ENCODE measurements around the gene LONRF2. TPM values are rescaled to one million over a fixed set of nuclear protein-coding genes. Genes with fewer than 3 reads are reported as not detected.

The LONRF2 gene
- total RNA-seq, 1 donor from 2014 or later = 1.7 TPM

GRCh38 chr2:100233061-100233460, 89.2 kb downstream of the LONRF2 start:
- H3K27me3 Mint-ChIP-seq (ENCODE audit: low read depth) = no peaks in the 10 kb centered on the region
- peak overlapping the region; percentile 35 for H3K27ac Mint-ChIP-seq (ENCODE audit: unreplicated experiment)
- H3K9me3 Mint-ChIP-seq (ENCODE audit: low read depth) = no peaks in the 10 kb centered on the region
- H3K4me1 Mint-ChIP-seq (ENCODE audit: low read depth) = peaks cover 66% of the 10 kb centered on the region
- no peaks in the 10 kb centered on the region for H3K36me3 Mint-ChIP-seq (ENCODE audit: low read depth)
- no peak overlapping the region for H3K4me3 Mint-ChIP-seq (ENCODE audit: unreplicated experiment)
- TF ChIP-seq CTCF (IDR thresholded peaks at IDR 0.05) = no peak
- no peak for DNase-seq (ENCODE audit: low spot score)

GRCh38 chr2:100230754-100231153, 91.5 kb downstream of the LONRF2 start:
- peaks cover 54% of the 10 kb centered on the region for H3K4me1 Mint-ChIP-seq (ENCODE audit: low read depth)
- DNase-seq (ENCODE audit: low spot score) = no peak
- H3K9me3 Mint-ChIP-seq (ENCODE audit: low read depth) = no peaks in the 10 kb centered on the region
- peak overlapping the region; percentile 59 for H3K27ac Mint-ChIP-seq (ENCODE audit: unreplicated experiment)
- TF ChIP-seq CTCF (IDR thresholded peaks at IDR 0.05) = peak; percentile 40
- no peaks in the 10 kb centered on the region for H3K36me3 Mint-ChIP-seq (ENCODE audit: low read depth)
- no peak overlapping the region for H3K4me3 Mint-ChIP-seq (ENCODE audit: unreplicated experiment)
- H3K27me3 Mint-ChIP-seq (ENCODE audit: low read depth) = no peaks in the 10 kb centered on the region

- DNase-seq (ENCODE audit: low spot score) = no peak
- Mint-ChIP-seq H3K27me3 (ENCODE audit: low read depth) (no peaks in the 10 kb centered on the region), H3K4me3 (ENCODE audit: unreplicated experiment) (no peak overlapping the region), H3K4me1 (ENCODE audit: low read depth) (peaks cover 36% of the 10 kb centered on the region), H3K27ac (ENCODE audit: unreplicated experiment) (no peak overlapping the region), H3K36me3 (ENCODE audit: low read depth) (no peaks in the 10 kb centered on the region), H3K9me3 (ENCODE audit: low read depth) (no peaks in the 10 kb centered on the region)
- TF ChIP-seq CTCF (IDR thresholded peaks at IDR 0.05) = peak; percentile 50
Measured at GRCh38 chr2:100228967-100229366, 93.3 kb downstream of the LONRF2 start.

- no peak for TF ChIP-seq CTCF (IDR thresholded peaks at IDR 0.05)
- H3K27ac Mint-ChIP-seq (ENCODE audit: unreplicated experiment) = no peak overlapping the region
- peaks cover 31% of the 10 kb centered on the region for H3K4me1 Mint-ChIP-seq (ENCODE audit: low read depth)
- peaks cover 1% of the 10 kb centered on the region for H3K27me3 Mint-ChIP-seq (ENCODE audit: low read depth)
- DNase-seq (ENCODE audit: low spot score) = no peak
- H3K4me3 Mint-ChIP-seq (ENCODE audit: unreplicated experiment) = no peak overlapping the region
- no peaks in the 10 kb centered on the region for H3K36me3 Mint-ChIP-seq (ENCODE audit: low read depth)
- no peaks in the 10 kb centered on the region for H3K9me3 Mint-ChIP-seq (ENCODE audit: low read depth)
Measured at GRCh38 chr2:100228415-100228814, 93.9 kb downstream of the LONRF2 start.

- no peaks in the 10 kb centered on the region for H3K36me3 Mint-ChIP-seq (ENCODE audit: low read depth)
- TF ChIP-seq CTCF (IDR thresholded peaks at IDR 0.05) = no peak
- H3K4me3 Mint-ChIP-seq (ENCODE audit: unreplicated experiment) = no peak overlapping the region
- peaks cover 10% of the 10 kb centered on the region for H3K4me1 Mint-ChIP-seq (ENCODE audit: low read depth)
- no peak overlapping the region for H3K27ac Mint-ChIP-seq (ENCODE audit: unreplicated experiment)
- H3K9me3 Mint-ChIP-seq (ENCODE audit: low read depth) = no peaks in the 10 kb centered on the region
- peaks cover 6% of the 10 kb centered on the region for H3K27me3 Mint-ChIP-seq (ENCODE audit: low read depth)
- DNase-seq (ENCODE audit: low spot score) = no peak
Measured at GRCh38 chr2:100224988-100225710, 97.2 kb downstream of the LONRF2 start.
